ENCODE measurements around the gene EEF1A2. TPM values are rescaled to one million over a fixed set of nuclear protein-coding genes. Genes with fewer than 3 reads are reported as not detected.

EEF1A2 gene
- total and polyA plus RNA-seq, 4 donors: 0.05 to 0.12 TPM; not detected in 2

DNA sequence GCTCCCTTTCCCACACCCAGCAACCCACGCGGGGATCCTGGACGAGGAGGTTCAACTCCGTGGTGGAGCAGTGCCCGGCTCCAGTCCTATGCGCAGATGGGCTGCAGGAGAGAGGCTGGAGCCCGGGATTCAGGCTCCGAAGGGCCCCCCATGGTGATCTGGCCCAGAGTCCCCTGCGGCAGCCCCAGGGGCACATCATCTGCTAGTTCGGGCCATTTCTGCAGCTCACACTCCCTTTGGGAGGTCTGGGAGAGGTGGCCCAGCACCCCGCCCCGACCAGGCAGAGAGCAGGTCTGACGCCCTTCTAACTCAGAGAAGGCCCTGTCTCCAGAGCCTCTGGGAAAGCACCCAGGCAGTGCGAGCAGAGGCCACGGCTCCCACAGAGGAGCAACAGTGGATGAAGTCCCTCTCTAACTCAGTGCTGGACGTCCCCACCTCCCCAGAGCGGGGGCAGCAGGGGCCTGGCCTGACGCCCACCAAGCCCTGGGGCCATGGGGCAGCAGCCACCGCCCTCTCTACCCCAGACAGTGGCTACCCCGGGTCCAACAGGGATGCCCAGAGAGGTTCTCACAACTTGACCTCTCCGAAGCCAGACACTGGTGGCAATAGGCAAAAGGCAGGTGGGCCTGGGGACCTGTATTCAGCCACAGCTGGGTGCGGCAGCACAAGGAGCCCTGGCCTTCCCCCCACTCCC lies 29.7 kb downstream of the EEF1A2 start:
- no peak overlapping the region for H3K4me3 ChIP-seq (ENCODE audit: low read depth in 1 of 3, low read length in 3 of 3)
- TF ChIP-seq RXRA (IDR thresholded peaks at IDR 0.05): no peak
- TF ChIP-seq, protein P1, sequence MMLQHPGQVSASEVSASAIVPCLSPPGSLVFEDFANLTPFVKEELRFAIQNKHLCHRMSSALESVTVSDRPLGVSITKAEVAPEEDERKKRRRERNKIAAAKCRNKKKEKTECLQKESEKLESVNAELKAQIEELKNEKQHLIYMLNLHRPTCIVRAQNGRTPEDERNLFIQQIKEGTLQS (IDR thresholded peaks at IDR 0.05): no peak
- no peak for TF ChIP-seq JUND (IDR thresholded peaks at IDR 0.05)
- no peak for TF ChIP-seq EGR1 (IDR thresholded peaks at IDR 0.05; ENCODE audit: low read depth in 2 of 2)
- TF ChIP-seq, protein P2, sequence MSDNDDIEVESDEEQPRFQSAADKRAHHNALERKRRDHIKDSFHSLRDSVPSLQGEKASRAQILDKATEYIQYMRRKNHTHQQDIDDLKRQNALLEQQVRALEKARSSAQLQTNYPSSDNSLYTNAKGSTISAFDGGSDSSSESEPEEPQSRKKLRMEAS (IDR thresholded peaks at IDR 0.05): no peak
- no peak for TF ChIP-seq YY1 (IDR thresholded peaks at IDR 0.05)
- no peak for TF ChIP-seq HNF4A (conservative IDR thresholded peaks at IDR 0.05)
- TF ChIP-seq, protein P3, sequence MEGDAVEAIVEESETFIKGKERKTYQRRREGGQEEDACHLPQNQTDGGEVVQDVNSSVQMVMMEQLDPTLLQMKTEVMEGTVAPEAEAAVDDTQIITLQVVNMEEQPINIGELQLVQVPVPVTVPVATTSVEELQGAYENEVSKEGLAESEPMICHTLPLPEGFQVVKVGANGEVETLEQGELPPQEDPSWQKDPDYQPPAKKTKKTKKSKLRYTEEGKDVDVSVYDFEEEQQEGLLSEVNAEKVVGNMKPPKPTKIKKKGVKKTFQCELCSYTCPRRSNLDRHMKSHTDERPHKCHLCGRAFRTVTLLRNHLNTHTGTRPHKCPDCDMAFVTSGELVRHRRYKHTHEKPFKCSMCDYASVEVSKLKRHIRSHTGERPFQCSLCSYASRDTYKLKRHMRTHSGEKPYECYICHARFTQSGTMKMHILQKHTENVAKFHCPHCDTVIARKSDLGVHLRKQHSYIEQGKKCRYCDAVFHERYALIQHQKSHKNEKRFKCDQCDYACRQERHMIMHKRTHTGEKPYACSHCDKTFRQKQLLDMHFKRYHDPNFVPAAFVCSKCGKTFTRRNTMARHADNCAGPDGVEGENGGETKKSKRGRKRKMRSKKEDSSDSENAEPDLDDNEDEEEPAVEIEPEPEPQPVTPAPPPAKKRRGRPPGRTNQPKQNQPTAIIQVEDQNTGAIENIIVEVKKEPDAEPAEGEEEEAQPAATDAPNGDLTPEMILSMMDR (IDR thresholded peaks at IDR 0.05; ENCODE audit: low read depth, low read length, missing input control): no peak
- no peak for TF ChIP-seq TAF1 (conservative IDR thresholded peaks at IDR 0.05)
- no peak for TF ChIP-seq NR2F2 (IDR thresholded peaks at IDR 0.05)
- TF ChIP-seq, protein P4, sequence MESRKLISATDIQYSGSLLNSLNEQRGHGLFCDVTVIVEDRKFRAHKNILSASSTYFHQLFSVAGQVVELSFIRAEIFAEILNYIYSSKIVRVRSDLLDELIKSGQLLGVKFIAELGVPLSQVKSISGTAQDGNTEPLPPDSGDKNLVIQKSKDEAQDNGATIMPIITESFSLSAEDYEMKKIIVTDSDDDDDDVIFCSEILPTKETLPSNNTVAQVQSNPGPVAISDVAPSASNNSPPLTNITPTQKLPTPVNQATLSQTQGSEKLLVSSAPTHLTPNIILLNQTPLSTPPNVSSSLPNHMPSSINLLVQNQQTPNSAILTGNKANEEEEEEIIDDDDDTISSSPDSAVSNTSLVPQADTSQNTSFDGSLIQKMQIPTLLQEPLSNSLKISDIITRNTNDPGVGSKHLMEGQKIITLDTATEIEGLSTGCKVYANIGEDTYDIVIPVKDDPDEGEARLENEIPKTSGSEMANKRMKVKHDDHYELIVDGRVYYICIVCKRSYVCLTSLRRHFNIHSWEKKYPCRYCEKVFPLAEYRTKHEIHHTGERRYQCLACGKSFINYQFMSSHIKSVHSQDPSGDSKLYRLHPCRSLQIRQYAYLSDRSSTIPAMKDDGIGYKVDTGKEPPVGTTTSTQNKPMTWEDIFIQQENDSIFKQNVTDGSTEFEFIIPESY (IDR thresholded peaks at IDR 0.05): no peak
- no peak for TF ChIP-seq SP1 (IDR thresholded peaks at IDR 0.05)
- TF ChIP-seq HNF4G (IDR thresholded peaks at IDR 0.05): no peak
- no peak for TF ChIP-seq FOXA1 (IDR thresholded peaks at IDR 0.05)
- TF ChIP-seq GABPA (IDR thresholded peaks at IDR 0.05 in 1 of 2, conservative IDR thresholded peaks at IDR 0.05 in 1 of 2): no peak
- no peak for TF ChIP-seq FOXA2 (IDR thresholded peaks at IDR 0.05)
- H3K9ac ChIP-seq (ENCODE audit: low read depth in 1 of 2, low read length in 2 of 2): no peak overlapping the region
- H3K4me1 ChIP-seq (ENCODE audit: control insufficient read depth in 4 of 4, insufficient read depth in 4 of 4, low read length in 3 of 4): peaks cover 0 to 6% (median 2%) of the 10 kb centered on the region in 4 donors
- H3K27ac ChIP-seq (ENCODE audit: low read depth in 1 of 2, low read length in 2 of 2): no peak overlapping the region
- no peaks in the 10 kb centered on the region for H3K36me3 ChIP-seq (ENCODE audit: control insufficient read depth in 4 of 4, insufficient read depth in 3 of 4, low read depth in 1 of 4, low read length in 3 of 4)
- no peaks in the 10 kb centered on the region for H3K9me3 ChIP-seq (ENCODE audit: control insufficient read depth in 4 of 4, low read length in 3 of 4)
- WGBS: 67% methylated on average over 22 of the region's 22 CpGs
- peaks cover 3 to 10% (median 7%) of the 10 kb centered on the region in 4 donors for H3K27me3 ChIP-seq (ENCODE audit: control insufficient read depth in 4 of 4, insufficient read depth in 4 of 4, low read length in 3 of 4)
- DNase-seq (ENCODE audit: low spot score): no peak

DNA sequence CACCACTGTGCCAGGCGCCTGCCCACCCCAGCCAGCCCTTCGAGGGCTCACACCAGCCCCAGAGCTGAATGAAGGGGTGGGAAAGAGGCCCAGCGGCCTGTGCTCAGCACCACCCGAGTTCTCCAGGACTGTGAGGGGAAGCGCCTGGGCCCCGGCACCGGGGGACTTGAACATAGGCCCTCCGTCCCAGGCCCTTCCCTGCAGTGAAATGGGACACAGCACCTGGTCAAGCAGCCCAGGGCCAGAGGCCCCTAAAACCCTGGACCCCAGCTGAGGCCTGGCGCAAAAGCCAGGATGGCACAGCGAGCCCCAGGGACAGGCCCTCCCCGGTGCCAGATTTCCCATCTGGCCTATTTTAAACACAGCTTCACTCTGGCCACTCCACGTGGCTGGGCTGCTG lies 30.5 kb downstream of the EEF1A2 start:
- DNase-seq (ENCODE audit: low spot score): no peak
- Histone ChIP-seq H3K4me1 (ENCODE audit: control insufficient read depth in 4 of 4, insufficient read depth in 4 of 4, low read length in 3 of 4) (peaks cover 0 to 6% (median 2%) of the 10 kb centered on the region in 4 donors), H3K9me3 (ENCODE audit: control insufficient read depth in 4 of 4, low read length in 3 of 4) (no peaks in the 10 kb centered on the region), H3K27ac (ENCODE audit: low read depth in 1 of 2, low read length in 2 of 2) (no peak overlapping the region), H3K27me3 (ENCODE audit: control insufficient read depth in 4 of 4, insufficient read depth in 4 of 4, low read length in 3 of 4) (peaks cover 2 to 10% (median 4%) of the 10 kb centered on the region in 4 donors), H3K9ac (ENCODE audit: low read depth in 1 of 2, low read length in 2 of 2) (no peak overlapping the region), H3K36me3 (ENCODE audit: control insufficient read depth in 4 of 4, insufficient read depth in 3 of 4, low read depth in 1 of 4, low read length in 3 of 4) (no peaks in the 10 kb centered on the region), H3K4me3 (ENCODE audit: low read depth in 1 of 3, low read length in 3 of 3) (no peak overlapping the region)
- WGBS: 77% methylated on average over 12 of the region's 12 CpGs
- TF ChIP-seq, protein P4 (IDR thresholded peaks at IDR 0.05): no peak
- no peak for TF ChIP-seq FOXA1 (IDR thresholded peaks at IDR 0.05)
